GM21723 (cell line): ENCODE results near the gene HOXC5.

Source experiments
- ATAC-seq: cut with Tn5 transposase; IDR thresholded peaks from one replicate; pipeline ENCODE4 v1.9.1; 2021; ENCODE audit warnings: mild to moderate bottlenecking, moderate library complexity; ENCODE audit not compliant: unreplicated experiment

Gene HOXC5

DNA sequence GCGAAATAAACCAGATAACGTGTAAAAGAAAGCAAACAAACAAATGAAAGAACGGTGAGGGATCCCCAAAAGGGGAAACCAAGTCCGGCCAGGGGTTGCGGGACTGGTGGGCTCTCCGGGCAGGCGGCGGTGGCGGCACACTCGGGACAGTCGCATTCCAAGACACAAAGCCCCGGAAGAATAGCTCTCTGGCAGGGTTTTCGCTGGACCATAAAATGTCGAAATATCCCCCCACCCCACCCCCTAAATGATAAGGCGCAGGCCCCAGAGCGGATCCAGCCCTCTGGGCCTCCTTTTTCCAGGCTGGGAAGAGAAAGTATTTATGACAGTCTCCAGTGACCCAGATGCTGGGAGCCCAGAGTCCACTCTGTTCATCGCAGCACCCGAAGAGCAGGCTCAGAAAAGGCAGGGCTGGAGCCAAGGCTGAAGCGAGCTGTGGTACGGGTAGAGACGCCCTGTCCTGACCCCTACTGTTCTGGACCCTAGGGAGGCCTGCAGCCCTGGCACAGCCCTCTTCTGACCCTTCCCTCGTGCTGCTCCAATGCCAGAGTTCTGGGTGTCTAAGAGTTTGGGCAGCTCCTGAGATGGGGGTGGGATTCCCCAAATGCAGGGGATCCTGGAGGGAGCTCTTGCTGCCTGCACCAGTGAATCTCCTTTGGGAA is 26.2 kb upstream of the HOXC5 start:
- ATAC-seq: no peak

DNA sequence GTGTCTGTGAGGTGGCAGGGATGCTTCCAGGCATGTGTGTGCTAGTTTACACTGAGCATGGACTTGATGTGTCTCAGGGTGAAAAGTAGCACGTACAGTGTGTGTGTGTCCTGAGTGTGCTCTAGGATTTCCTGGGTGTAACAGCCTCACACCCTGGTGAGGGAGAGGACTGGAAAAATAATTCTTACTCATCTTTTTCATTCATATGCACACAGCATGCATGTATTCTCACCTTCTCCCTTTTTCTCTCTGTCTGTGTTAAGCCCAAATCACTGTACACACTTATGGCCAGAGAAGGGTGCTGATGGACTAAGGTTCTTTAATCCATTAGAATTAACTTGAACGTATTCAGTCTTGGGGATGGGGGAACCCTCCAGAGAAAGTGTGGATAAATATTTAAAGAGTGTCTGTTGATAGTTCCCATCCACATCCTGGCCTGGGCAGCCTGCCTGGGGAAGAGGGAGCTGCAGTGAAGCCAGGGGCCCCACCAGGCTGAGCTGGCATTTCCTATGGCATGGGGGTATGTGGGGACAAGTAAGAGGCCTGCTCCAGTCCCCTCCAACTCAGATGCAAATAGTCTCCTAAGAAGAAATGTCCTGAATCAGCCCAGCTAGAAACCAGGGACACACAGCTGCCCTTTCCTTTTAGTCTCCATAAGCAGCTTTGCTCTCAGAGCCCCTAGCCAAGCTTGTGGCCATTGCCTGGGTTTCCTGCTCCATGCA is 25.2 kb upstream of the HOXC5 start:
- ATAC-seq: no peak

DNA sequence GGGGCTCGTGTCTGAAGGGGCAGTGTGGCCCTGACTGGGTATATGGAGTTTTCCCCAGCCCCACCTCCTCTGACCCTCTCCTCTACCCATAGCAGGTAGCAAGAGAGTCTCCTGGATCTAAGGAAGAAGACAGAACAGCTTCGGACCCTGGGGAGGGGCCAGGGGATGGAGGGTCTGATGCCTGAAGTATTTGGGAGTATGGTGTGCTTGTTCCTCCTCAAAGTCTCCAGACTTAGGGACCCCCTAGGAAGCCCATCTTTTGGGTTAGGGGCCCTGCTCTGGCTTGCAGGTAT is 24.6 kb upstream of the HOXC5 start:
- ATAC-seq: no peak

DNA sequence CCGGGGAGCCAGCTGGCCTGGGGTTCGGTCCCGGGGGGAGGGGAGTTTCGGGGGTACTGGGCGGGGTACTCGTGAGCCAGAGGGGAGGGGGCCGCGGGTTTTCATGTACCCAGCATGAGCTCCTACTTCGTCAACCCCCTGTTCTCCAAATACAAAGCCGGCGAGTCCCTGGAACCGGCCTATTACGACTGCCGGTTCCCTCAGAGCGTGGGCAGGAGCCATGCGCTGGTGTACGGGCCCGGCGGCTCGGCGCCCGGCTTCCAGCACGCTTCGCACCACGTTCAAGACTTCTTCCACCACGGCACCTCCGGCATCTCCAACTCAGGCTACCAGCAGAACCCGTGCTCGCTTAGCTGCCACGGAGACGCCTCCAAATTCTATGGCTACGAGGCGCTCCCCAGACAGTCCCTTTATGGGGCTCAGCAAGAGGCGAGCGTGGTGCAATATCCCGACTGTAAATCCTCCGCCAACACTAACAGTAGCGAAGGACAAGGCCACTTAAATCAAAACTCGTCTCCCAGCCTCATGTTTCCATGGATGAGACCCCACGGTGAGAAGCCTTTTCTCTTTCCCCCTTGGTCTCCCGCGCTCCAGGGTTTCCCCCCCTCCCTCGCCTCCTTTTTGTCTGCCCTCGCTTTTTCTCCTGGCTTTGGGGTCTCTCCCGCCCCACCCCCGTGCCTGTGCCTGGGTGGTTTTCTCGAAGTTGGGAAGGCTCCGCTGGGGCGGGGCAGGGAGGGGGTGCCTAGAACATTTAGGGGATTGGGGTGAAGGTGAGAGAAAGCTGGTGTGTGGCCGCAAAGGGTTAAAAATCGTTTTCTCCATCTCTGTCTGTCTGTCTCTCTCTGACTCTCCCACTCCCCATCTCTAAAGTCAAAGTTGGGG is 23.4 kb upstream of the HOXC5 start:
- no peak for ATAC-seq

DNA sequence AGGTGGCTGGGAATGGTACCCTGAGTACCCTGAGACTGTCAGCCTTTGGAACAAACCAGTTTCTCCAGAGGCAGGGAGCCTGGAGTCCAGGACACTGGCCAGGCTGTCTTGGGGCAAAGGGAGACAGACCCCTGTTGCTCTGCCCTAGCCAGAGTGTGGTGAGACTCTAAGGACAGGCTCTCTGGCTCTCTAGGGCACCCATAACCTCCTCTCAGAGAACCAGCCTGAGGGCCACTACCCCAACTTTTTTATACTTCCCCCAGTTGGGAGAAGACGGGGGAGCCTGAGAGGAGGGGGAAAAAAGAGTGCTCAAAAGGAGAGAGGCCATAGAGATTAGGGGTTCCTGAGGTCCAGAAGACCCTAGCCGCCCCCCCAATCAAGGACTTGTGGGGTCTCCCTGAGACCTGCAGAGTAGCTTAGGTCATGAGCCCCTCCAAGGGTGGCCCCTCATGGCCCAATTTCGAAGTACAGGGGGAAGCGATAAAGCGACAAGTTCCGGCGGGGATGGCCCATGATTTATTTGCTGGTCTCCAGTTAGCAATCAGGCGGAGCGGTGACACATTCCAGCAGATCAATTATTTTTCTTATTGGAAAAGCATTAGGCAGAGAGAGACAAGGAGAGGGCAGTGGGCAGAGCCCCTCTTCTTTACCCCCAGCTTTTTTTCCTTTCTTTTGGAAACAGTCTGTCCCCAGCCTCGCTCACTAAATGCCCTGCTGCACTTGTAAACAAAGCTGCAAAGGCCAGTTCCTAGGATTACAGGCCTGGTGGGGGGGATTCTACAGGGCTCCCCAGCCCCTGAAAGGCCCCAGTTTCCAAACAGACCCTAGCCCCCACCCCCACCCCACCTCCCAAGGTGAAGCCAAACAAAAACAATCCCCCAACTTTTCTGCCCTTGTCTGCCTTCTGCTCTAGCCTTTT is 22.5 kb upstream of the HOXC5 start:
- ATAC-seq: no peak

DNA sequence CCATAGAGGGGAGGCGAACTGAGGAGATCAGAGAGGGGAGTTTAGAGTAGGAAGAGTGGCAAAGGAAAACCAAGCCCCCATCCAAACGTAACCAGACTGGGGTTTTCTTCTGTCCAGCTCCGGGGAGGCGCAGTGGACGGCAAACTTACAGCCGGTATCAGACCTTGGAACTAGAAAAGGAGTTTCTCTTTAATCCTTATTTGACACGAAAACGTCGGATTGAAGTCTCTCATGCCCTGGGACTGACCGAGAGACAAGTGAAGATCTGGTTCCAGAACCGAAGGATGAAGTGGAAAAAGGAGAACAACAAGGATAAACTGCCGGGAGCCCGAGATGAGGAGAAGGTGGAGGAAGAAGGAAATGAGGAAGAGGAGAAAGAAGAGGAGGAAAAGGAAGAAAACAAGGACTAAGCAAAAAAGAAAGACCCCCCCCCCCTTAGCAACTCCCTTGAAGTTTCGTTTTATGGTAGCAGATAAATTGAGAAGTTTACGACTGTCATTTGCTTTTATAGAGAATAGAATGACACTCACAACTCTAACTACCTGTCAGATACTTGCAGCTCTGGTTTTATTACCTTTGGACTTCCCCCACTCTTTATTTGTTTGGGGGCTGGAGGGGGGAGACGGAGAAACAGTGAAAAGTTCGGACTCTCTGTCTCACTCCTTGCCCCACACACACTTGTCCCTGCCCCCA is 21.7 kb upstream of the HOXC5 start:
- ATAC-seq: no peak

DNA sequence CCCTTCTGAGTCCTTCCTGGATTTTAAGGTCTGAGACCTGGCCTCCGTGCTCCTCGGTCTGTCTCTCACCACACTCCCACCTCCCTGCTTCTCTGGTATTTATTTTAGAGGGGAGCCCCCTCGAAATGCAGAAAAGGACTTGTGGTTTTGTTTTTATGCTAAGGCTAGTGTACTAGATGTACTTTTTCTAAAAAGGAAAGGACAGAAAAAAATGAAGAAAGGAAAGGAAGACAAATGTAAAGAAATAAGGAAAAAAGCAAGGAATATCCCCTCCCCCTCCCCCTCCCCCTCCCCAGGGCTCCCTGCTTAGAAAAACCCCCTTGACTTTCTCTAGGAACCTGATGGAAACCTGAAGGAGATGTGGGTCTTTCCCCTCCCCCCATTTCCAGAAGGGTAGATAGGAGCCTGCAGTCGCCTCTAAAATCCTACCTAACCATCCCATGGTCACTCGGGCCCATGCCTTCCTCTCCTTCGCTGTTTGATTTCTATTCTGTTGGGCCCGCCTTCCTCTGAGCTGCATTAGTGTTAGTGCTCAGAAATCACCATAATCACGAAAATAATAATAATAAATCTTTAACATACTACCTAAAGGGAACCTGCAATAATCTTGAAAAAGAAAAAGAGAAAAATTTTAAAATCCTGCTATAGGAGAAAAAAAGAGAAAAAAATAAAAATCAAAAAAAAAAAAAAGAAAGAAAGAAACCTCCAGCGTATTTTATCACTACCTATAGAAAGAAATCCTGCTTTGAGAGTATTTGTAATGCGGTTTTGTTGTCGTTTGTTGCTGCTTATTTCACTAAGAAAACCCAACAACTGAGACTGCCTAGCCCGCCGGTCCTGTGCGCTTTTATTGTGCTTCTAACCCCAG is 21.0 kb upstream of the HOXC5 start:
- no peak for ATAC-seq

DNA sequence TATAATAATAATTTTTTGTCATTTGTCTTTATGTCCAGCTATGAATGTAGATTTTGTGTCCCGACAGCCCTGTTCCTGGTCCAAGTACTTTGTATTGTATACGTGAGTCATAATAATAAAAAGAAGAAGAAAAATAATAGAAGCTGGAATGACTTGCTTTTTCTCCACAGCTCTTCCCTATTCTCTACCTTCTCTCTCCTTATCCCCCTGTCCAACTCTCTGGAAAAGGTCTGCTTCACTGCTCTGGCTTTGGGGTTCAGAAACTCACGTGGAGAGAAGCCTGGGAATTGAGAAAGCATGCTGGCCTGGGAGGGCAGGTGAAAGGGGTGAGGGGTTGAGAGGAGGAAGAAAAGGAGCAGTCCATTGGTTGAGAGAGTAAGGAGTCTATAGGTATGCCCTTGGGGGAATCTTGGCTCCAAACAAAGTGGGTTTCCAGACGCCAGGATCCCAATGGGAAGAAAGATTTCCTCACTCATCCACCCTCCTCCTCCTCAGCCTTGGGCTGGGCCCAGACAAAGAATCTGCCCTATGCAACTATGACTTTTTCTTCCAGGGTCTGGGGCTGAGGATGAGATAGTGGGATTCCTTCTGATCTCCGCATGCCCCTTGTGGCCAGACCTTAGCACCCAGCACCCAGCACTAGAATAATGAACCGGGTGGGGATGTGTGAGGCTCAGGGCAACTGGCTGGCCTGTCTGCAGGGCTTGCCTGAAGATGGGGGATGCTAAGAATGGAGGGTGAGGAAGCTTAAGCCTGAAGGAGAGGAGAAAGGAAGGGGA is 20.0 kb upstream of the HOXC5 start:
- no peak for ATAC-seq

DNA sequence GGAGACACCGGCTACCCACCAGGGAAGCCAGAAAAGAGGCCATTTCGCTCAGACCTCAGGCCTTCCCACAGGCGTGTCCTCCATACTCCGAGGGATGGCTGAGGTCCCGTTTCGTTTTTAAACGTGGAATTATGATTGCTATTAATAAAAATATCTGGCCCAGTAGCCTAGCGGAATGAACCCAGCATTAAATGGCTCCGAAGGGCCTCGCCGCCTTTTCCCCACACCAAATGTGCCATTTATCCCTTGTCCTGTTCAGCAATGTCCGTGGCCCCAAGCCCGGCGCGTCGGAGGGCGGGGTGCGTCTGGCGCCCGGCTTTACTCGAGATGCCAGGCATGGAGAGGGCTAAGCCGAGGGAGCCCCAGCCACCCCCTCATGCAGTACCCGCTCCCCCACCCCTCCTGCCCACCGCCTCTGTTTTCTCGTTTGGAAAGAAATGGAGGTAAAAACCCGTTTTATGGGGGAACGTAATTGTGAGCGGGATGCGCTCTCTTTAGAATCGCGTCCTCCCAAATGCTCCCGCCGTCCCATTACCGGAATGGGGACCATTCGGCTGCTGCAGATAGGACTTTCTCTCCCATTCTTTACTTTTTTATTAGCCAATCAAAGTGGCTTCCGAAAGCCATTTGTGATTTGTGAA is 18.4 kb upstream of the HOXC5 start:
- no peak for ATAC-seq

DNA sequence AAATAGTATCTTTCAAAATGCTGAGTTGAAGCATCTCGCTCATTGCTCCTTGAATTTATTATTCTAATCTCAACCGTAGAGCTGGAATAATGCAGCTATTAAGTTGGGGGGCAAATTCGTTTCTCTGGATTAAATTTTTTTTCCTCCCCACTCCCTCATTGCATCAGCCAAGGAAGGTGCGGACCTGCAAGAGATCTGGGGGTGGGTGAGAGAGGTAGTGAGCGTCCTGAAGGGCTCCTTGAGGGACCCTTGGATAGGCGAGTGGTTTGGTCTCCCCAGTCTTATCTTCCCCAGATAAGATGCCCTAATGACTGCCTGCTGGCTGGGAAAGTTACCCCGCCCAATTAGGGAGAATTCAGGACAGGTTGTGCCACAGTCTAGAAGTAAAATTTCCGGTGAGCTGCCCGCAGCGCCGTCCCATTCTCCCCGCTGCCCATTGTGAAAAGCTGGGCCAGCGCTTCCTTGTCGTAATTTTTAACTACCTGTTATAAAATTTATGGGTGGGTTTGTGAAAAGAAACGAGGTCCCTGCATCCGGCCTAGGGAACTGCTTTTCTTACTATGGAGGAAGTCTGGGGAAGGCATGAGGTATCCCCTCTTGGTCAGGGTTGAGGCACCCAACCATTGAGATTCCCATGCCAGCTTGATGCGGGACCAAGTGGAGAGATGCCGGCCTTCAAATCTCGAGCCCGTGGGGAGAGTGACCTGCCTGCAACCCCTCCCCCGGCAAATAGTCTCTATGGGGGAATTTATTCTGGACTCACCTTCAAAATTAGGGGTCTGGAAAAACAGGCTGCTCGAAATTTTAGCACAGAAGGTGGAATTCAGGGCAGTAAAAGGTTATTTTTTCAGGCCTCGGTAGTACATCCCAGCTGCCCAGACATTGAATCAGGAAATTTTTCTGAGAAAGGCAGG is 17.6 kb upstream of the HOXC5 start:
- no peak for ATAC-seq

DNA sequence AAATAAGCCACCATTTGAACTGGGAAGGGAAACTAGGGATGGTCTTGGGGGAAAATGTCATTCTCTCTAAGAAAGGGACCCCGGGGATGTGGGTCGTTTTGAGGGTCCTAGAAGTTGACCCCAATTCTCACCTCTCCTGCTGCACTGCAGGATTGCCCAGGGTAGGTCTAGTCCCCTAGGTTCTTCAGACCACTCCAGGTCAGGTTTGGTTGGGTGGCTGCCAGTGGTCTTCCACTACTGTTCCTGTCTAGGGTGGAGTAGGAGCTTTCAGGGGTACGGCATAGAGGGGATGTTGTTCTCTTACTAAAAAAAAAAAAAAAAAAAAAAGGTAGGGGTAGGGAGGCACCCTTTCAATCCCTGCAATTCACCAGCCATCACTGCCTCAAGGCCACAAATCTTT is 16.8 kb upstream of the HOXC5 start:
- ATAC-seq: no peak

DNA sequence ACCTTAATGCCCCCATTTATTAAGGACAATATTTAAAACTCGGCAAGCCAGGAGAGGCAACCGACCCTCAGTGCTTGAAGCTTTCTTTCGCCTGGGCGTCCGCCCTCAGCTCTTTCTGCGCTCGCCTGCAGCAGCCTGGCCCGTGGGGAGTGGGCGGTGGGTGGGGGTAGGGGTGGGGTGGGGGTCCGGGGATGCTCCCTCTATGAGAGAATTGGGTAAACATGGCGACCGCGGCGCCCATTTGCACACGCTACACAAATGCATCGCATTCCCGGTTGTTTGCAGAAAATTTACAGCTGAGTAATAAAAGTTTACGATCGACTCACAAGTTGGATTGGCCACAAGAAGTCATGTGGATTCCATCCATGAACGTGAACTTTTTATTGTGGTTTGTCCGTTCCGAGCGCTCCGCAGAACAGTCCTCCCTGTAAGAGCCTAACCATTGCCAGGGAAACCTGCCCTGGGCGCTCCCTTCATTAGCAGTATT is 16.3 kb upstream of the HOXC5 start:
- no peak for ATAC-seq

DNA sequence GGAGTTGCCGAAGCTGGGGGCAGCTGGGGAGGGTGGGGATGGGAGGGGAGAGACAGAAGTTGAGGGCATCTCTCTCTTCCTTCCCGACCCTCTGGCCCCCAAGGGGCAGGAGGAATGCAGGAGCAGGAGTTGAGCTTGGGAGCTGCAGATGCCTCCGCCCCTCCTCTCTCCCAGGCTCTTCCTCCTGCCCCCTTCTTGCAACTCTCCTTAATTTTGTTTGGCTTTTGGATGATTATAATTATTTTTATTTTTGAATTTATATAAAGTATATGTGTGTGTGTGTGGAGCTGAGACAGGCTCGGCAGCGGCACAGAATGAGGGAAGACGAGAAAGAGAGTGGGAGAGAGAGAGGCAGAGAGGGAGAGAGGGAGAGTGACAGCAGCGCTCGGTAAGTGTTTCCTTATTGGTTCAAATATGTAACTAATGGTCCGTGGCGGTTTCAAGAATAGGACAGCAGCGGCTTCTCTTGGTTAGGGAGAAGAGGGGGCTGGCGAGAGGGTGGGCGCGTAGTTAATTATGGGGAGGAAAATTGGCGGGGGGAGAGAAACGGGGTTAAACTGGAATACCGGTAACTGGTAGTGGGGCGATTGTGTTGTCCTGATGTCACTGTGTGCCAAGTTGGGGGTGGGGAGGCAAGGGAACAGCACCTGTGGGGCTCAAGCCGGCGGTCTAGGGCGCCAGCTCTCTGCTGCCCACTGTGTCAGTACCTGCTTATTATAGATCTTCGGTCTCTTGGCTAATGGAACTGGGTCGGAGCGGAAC is 15.6 kb upstream of the HOXC5 start:
- peak; percentile 37 for ATAC-seq

DNA sequence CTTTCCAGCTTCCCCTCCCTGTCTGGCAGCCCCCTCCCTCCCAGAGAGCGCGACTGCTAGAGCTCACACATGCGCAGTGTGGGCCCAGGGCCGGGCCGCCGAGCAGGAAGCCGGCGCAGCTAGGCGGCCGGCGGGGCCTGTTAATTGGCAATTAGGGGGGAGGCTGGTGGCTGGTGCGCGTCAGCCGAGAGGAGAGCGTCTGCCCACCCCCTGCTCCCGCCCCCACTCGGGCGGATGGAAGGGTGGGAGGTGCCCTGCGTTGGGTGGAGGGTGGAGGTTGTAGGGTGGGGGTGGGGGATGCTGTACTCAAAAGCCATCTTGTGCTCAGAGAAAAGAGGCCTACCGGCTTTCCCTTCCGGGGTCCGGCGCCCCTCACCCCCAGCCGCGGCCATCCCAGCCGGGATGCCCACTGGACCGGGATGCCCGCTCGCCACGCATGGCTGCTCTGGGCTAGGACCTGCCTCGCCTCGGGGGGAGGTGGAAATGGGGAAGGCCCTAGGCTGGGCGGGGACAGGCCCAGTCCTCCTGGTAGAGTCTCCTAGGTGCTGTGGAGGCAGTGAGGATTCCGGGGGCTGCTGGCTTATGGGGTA is 14.9 kb upstream of the HOXC5 start:
- peak; percentile 86 for ATAC-seq

DNA sequence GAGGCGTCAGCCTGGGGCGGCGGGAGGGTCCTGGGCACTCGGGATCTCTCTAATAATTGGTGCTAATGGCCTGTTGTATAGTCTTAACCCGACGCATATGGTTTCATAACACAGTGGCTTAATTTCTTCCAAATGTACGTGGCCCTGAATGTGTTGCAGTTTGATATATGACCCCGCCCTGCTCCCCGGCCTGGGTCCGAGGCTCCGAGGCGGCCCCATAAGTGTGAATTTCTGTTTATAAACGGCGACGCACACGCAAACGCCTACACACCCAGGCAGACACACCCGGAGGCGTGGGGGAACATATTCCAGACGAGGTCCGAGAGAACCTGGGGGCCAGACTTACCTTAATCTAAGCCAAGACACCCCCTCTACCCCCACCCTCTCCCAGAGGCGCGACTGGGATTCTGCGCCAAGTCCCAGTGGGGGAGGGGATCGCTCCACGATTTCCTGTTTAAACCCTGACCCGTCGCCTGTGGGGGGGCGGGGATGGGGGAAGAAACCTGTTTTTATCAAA is 14.3 kb upstream of the HOXC5 start:
- no peak for ATAC-seq
